Smooth muscle cell (in vitro differentiated cells): ENCODE data around the gene TMEM59L. TPM values are rescaled to one million over a fixed set of nuclear protein-coding genes. Genes with fewer than 3 reads are reported as not detected.

Experiments used
- DNase-seq: peaks from one replicate; lab custom pipeline; 2025; ENCODE audit not compliant: unreplicated experiment; lab: John Stamatoyannopoulos, UW
- H2AFZ ChIP-seq: fragments of 200-600 bp; sonication (generic); 2 replicates; pipeline ENCODE4 v1.6.0; 2016; ENCODE audit warnings: antibody characterized with exemption, low read depth, mild to moderate bottlenecking
- H3F3A ChIP-seq: fragments of 200-600 bp; sonication (generic); 2 replicates; pipeline ENCODE4 v1.6.0; 2017; ENCODE audit warnings: antibody characterized with exemption, low read depth
- H3K27ac ChIP-seq: fragments of 200-600 bp; sonication (generic); 2 replicates; pipeline ENCODE4 v1.5.1; 2016; ENCODE audit warnings: low read depth, mild to moderate bottlenecking
- H3K27me3 ChIP-seq: fragments of 200-600 bp; sonication (generic); 2 replicates; pipeline ENCODE4 v1.6.1; 2016; ENCODE audit warnings: low read depth, mild to moderate bottlenecking
- H3K36me3 ChIP-seq: fragments of 200-600 bp; sonication (generic); 2 replicates; pipeline ENCODE4 v1.5.1; 2016; ENCODE audit warnings: low read depth
- H3K4me1 ChIP-seq: fragments of 200-600 bp; sonication (generic); 2 replicates; pipeline ENCODE4 v1.5.1; 2016; ENCODE audit warnings: low read depth
- H3K4me2 ChIP-seq: fragments of 200-600 bp; sonication (generic); 2 replicates; pipeline ENCODE4 v1.6.0; 2016; ENCODE audit warnings: mild to moderate bottlenecking
- H3K4me3 ChIP-seq: fragments of 200-600 bp; sonication (generic); 2 replicates; pipeline ENCODE4 v1.5.1; 2016; ENCODE audit warnings: mild to moderate bottlenecking
- H3K79me2 ChIP-seq: fragments of 200-600 bp; sonication (generic); 2 replicates; pipeline ENCODE4 v1.6.0; 2016; ENCODE audit warnings: low read depth, mild to moderate bottlenecking
- H3K9ac ChIP-seq: fragments of 200-600 bp; sonication (generic); 2 replicates; pipeline ENCODE4 v1.6.0; 2016; ENCODE audit warnings: low read depth
- H3K9me3 ChIP-seq: fragments of 200-600 bp; sonication (generic); replicated peaks from 2 replicates; pipeline ENCODE4 v1.5.1; 2016; ENCODE audit warnings: low read depth
- H4K20me1 ChIP-seq: fragments of 200-600 bp; sonication (generic); 2 replicates; pipeline ENCODE4 v1.6.0; 2016; ENCODE audit warnings: low read depth
- CTCF ChIP-seq: fragments of 200-600 bp; sonication (generic); IDR thresholded peaks from 2 replicates; pipeline ENCODE4 v1.5.1; 2017; ENCODE audit warnings: borderline replicate concordance, mild to moderate bottlenecking, antibody characterized with exemption; ENCODE audit not compliant: insufficient read depth, poor library complexity, severe bottlenecking
- WGBS: methylation state at CpG from one replicate; pipeline ENCODE4 v1.1.7; 2016; ENCODE audit warnings: low lambda C conversion rate; 5-methylcytosine and 5-hydroxymethylcytosine counted together
- polyA plus RNA-seq: library from polyadenylated mRNA; unstranded; fragments of >200 nt; fragmentation: Nextera tagmentation; extraction: Ambion mirVana; gene quantifications from 2 replicates; pipeline ENCODE4 v1.2.1, GENCODE V29; 2016
- total RNA-seq: library from RNA; depleted of rRNA; stranded (reverse); fragments of >200 nt; gene quantifications from 2 replicates; pipeline ENCODE4 v1.2.3, GENCODE V29; 2014

Gene TMEM59L
- total and polyA plus RNA-seq, 2 experiments from 2014 or later: 4.4 to 42.0 TPM

DNA sequence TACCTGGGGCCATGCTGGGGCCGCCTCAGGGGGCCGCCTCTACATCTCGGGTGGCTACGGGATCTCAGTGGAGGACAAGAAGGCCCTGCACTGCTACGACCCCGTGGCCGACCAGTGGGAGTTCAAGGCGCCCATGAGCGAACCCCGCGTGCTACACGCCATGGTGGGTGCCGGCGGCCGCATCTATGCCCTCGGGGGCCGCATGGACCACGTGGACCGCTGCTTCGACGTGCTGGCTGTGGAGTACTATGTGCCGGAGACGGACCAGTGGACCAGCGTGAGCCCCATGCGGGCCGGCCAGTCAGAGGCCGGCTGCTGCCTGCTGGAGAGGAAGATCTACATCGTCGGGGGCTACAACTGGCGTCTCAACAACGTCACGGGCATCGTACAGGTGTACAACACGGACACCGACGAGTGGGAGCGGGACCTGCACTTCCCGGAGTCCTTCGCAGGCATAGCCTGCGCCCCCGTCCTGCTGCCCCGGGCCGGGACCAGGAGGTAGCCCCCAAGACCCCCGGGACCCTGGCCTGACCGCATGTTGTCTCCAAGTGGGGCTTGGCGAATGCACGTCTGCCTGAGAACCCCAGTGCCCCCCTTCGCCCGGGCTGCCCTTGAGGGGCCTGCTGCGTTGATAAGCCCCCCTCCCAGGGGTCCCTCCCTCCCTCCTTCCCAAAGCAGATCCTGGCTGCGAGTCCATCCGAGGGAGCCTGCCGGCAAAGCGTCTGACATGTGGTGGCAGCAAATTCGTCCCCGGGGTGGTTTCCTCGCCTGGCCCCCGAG, 56.3 kb downstream of the TMEM59L start:
- no peak overlapping the region for H2AFZ ChIP-seq
- H4K20me1 ChIP-seq: peaks cover 7% of the 10 kb centered on the region
- H3K9ac ChIP-seq: no peak overlapping the region
- H3F3A ChIP-seq: no peaks in the 10 kb centered on the region
- no peaks in the 10 kb centered on the region for H3K27me3 ChIP-seq
- H3K27ac ChIP-seq: no peak overlapping the region
- H3K36me3 ChIP-seq: no peaks in the 10 kb centered on the region
- no peak for TF ChIP-seq CTCF
- no peak overlapping the region for H3K4me3 ChIP-seq
- no peaks in the 10 kb centered on the region for H3K4me1 ChIP-seq
- peak overlapping the region; percentile 61 for H3K4me2 ChIP-seq
- DNase-seq: no peak
- WGBS: 97% methylated on average over 47 of the region's 58 CpGs
- H3K9me3 ChIP-seq: no peaks in the 10 kb centered on the region
- H3K79me2 ChIP-seq: no peaks in the 10 kb centered on the region

- no peaks in the 10 kb centered on the region for H3F3A ChIP-seq
- no peaks in the 10 kb centered on the region for H3K9me3 ChIP-seq
- H3K27ac ChIP-seq: no peak overlapping the region
- H3K4me2 ChIP-seq: peak overlapping the region; percentile 61
- H3K36me3 ChIP-seq: no peaks in the 10 kb centered on the region
- peaks cover 7% of the 10 kb centered on the region for H4K20me1 ChIP-seq
- no peaks in the 10 kb centered on the region for H3K4me1 ChIP-seq
- DNase-seq: no peak
- H3K79me2 ChIP-seq: no peaks in the 10 kb centered on the region
- no peak overlapping the region for H2AFZ ChIP-seq
- H3K9ac ChIP-seq: no peak overlapping the region
- no peak for TF ChIP-seq CTCF
- no peaks in the 10 kb centered on the region for H3K27me3 ChIP-seq
- 50% methylated on average over 12 of the region's 12 CpGs for WGBS
- no peak overlapping the region for H3K4me3 ChIP-seq
Measured at GRCh38 chr19:18669524-18669817, 56.8 kb downstream of the TMEM59L start.

DNA sequence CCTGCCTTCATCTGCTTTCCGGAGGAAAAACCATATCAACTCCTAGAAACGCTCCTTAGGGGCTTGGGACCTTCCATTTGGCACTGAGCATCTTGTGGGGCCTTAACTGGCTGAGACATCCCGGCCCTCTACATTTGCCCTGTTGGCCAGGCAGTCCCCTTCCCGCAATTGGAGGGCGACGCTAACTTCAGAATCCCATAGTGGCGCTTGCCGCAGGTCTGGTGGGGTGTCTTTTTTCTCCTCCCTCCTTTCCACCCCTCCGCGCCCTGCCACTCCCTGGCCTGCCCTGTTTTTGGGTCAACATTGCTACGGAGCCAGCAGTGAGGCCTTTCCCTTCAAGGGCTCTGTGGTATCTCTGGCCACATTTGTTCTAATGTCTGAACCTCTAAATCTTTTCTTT, 57.2 kb downstream of the TMEM59L start:
- WGBS: 82% methylated on average over 11 of the region's 11 CpGs

More for the DNA sequence above, 57.2 kb downstream of the TMEM59L start:
- no peak overlapping the region for H3K4me3 ChIP-seq
- peak overlapping the region; percentile 61 for H3K4me2 ChIP-seq
- peaks cover 7% of the 10 kb centered on the region for H4K20me1 ChIP-seq
- H3K27me3 ChIP-seq: no peaks in the 10 kb centered on the region
- no peaks in the 10 kb centered on the region for H3K4me1 ChIP-seq
- no peaks in the 10 kb centered on the region for H3K79me2 ChIP-seq
- no peak overlapping the region for H2AFZ ChIP-seq
- H3K9ac ChIP-seq: no peak overlapping the region
- no peak for DNase-seq
- no peak for TF ChIP-seq CTCF
- no peaks in the 10 kb centered on the region for H3F3A ChIP-seq
- no peaks in the 10 kb centered on the region for H3K9me3 ChIP-seq
- H3K27ac ChIP-seq: no peak overlapping the region
- no peaks in the 10 kb centered on the region for H3K36me3 ChIP-seq
